ENCODE measurements around the gene SLC32A1. TPM values are rescaled to one million over a fixed set of nuclear protein-coding genes. Genes with fewer than 3 reads are reported as not detected.

The SLC32A1 gene
- total and polyA plus RNA-seq, 2 of the 13 experiments (the other 11 are each of a cell fraction or from before 2014, with no cell fraction given), result not detected

DNA sequence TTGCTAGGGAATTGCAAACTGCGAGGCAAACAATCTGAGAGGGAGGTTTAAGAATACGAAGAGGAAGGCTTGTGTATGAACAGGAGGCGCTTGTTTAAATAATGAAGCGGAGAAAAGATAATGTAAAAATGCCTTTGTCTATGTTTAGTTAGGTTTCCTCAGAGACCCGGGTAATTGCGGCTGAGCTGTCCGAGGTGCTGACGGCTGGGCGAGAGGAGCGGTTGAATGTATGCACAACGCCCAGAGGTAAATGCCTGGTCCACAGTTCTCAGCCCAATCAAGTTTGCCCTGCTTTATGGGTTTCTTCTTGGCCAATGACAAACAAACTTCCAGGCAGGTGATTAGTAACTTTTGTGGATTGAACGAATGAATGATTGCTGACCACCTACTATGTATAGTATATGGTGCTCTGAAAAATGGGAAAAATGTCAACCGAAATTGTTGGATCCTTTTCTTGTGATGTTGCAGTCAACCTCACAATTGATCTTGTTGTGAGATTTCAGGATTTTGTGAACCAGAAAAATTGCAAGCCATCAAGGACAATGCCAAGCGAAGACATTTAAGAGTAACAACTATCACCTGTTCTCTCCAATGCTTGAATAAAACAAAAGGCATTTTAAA lies 38.3 kb upstream of the SLC32A1 start:
- H3K27me3 ChIP-seq (ENCODE audit: control insufficient read depth in 1 of 2, insufficient read depth in 2 of 2, low read length in 2 of 2), result no peaks in the 10 kb centered on the region
- no peaks in the 10 kb centered on the region for H3K79me2 ChIP-seq (ENCODE audit: insufficient read depth, low read length)
- in situ Hi-C loops (cut with HindIII; ENCODE audit: extremely low pct_ligation_motif_present, low pct_unique_long_range_greater_than_20kb), result no loop called here
- CTCF ChIA-PET (ENCODE audit: low intra/inter-chr PET ratio, low total read pairs), result no interaction called here
- no peak overlapping the region for H2AFZ ChIP-seq (ENCODE audit: low read length)
- no peak overlapping the region for H3K4me3 ChIP-seq (replicated peaks in 1 of 3; ENCODE audit: insufficient read depth in 1 of 3, low read depth in 2 of 3, low read length in 3 of 3)
- H4K20me1 ChIP-seq (ENCODE audit: insufficient read depth, low read length), result no peaks in the 10 kb centered on the region
- no TSS peak for BruUV-seq (replicated peaks)
- DNase-seq (ENCODE audit: low spot score) (peak; percentile 63), FAIRE-seq (peak; percentile 88), ATAC-seq (peak; percentile 90)
- no peaks in the 10 kb centered on the region for H3K4me1 ChIP-seq (ENCODE audit: insufficient read depth, low read length)
- no peaks in the 10 kb centered on the region for H3K9me3 ChIP-seq (ENCODE audit: low read length)
- no peaks in the 10 kb centered on the region for H3K36me3 ChIP-seq (replicated peaks in 1 of 2; ENCODE audit: control insufficient read depth in 1 of 2, insufficient read depth in 2 of 2, low read length in 2 of 2)
- 7% methylated on average over 14 of the region's 14 CpGs for WGBS (ENCODE audit: low lambda C conversion rate)
- POLR2A ChIA-PET, result interaction anchor here (0.8 kb wide), 1 partner anchor 240 kb away, joined by 3 read pairs; no protein-coding TSS in a partner anchor
- H3K27ac ChIP-seq (ENCODE audit: extremely low read length, insufficient read depth, low read length), result no peak overlapping the region
- intact Hi-C loops (cut with micrococcal nuclease; ENCODE audit: unreplicated experiment), result no loop called here
- H3K4me2 ChIP-seq (ENCODE audit: low read depth, low read length), result no peak overlapping the region
- H3K9ac ChIP-seq (ENCODE audit: insufficient read depth, low read depth, low read length), result no peak overlapping the region
- TF ChIP-seq, protein P1, sequence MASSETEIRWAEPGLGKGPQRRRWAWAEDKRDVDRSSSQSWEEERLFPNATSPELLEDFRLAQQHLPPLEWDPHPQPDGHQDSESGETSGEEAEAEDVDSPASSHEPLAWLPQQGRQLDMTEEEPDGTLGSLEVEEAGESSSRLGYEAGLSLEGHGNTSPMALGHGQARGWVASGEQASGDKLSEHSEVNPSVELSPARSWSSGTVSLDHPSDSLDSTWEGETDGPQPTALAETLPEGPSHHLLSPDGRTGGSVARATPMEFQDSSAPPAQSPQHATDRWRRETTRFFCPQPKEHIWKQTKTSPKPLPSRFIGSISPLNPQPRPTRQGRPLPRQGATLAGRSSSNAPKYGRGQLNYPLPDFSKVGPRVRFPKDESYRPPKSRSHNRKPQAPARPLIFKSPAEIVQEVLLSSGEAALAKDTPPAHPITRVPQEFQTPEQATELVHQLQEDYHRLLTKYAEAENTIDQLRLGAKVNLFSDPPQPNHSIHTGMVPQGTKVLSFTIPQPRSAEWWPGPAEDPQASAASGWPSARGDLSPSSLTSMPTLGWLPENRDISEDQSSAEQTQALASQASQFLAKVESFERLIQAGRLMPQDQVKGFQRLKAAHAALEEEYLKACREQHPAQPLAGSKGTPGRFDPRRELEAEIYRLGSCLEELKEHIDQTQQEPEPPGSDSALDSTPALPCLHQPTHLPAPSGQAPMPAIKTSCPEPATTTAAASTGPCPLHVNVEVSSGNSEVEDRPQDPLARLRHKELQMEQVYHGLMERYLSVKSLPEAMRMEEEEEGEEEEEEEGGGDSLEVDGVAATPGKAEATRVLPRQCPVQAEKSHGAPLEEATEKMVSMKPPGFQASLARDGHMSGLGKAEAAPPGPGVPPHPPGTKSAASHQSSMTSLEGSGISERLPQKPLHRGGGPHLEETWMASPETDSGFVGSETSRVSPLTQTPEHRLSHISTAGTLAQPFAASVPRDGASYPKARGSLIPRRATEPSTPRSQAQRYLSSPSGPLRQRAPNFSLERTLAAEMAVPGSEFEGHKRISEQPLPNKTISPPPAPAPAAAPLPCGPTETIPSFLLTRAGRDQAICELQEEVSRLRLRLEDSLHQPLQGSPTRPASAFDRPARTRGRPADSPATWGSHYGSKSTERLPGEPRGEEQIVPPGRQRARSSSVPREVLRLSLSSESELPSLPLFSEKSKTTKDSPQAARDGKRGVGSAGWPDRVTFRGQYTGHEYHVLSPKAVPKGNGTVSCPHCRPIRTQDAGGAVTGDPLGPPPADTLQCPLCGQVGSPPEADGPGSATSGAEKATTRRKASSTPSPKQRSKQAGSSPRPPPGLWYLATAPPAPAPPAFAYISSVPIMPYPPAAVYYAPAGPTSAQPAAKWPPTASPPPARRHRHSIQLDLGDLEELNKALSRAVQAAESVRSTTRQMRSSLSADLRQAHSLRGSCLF (CRISPR knock-in tag; IDR thresholded peaks at IDR 0.05; ENCODE audit: borderline replicate concordance), result peak; percentile 97; the same call in 1 of the 2 replicates
- TF ChIP-seq, protein P2, sequence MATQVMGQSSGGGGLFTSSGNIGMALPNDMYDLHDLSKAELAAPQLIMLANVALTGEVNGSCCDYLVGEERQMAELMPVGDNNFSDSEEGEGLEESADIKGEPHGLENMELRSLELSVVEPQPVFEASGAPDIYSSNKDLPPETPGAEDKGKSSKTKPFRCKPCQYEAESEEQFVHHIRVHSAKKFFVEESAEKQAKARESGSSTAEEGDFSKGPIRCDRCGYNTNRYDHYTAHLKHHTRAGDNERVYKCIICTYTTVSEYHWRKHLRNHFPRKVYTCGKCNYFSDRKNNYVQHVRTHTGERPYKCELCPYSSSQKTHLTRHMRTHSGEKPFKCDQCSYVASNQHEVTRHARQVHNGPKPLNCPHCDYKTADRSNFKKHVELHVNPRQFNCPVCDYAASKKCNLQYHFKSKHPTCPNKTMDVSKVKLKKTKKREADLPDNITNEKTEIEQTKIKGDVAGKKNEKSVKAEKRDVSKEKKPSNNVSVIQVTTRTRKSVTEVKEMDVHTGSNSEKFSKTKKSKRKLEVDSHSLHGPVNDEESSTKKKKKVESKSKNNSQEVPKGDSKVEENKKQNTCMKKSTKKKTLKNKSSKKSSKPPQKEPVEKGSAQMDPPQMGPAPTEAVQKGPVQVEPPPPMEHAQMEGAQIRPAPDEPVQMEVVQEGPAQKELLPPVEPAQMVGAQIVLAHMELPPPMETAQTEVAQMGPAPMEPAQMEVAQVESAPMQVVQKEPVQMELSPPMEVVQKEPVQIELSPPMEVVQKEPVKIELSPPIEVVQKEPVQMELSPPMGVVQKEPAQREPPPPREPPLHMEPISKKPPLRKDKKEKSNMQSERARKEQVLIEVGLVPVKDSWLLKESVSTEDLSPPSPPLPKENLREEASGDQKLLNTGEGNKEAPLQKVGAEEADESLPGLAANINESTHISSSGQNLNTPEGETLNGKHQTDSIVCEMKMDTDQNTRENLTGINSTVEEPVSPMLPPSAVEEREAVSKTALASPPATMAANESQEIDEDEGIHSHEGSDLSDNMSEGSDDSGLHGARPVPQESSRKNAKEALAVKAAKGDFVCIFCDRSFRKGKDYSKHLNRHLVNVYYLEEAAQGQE (IDR thresholded peaks at IDR 0.05; ENCODE audit: borderline replicate concordance in 1 of 2, low read depth in 1 of 2, low read length in 2 of 2), result peak; percentile 99 to 100
- TF ChIP-seq U2AF1 (optimal IDR thresholded peaks at IDR 0.05; ENCODE audit: low read depth, low read length) (no peak), ZBTB7A (CRISPR knock-in tag; IDR thresholded peaks at IDR 0.05) (peak; percentile 89; the same call in 1 of the 2 replicates), ZNF234 (CRISPR knock-in tag; conservative IDR thresholded peaks at IDR 0.05) (no peak), NFKBIZ (CRISPR knock-in tag; IDR thresholded peaks at IDR 0.05) (peak; percentile 97), GLI4 (CRISPR knock-in tag; IDR thresholded peaks at IDR 0.05; ENCODE audit: borderline replicate concordance) (peak; percentile 83), HNRNPLL (IDR thresholded peaks at IDR 0.05; ENCODE audit: low read depth, low read length, poor library complexity, severe bottlenecking) (no peak), ZNF740 (CRISPR knock-in tag; IDR thresholded peaks at IDR 0.05) (peak; percentile 56; the same call in 1 of the 2 replicates), PHF5A (CRISPR knock-in tag; IDR thresholded peaks at IDR 0.05; ENCODE audit: low read depth, unreplicated experiment) (no peak), SNAI1 (CRISPR knock-in tag; IDR thresholded peaks at IDR 0.05; ENCODE audit: borderline replicate concordance) (peak; percentile 84), SNAPC2 (CRISPR knock-in tag; IDR thresholded peaks at IDR 0.05) (peak; percentile 61; the same call in 1 of the 2 replicates), HOXD1 (CRISPR knock-in tag; IDR thresholded peaks at IDR 0.05) (peak; percentile 87), CBX5 (CRISPR knock-in tag; IDR thresholded peaks at IDR 0.05; ENCODE audit: borderline replicate concordance) (0 out of 2 replicates have a peak, but pooled peaks have one; percentile 75), RBAK (CRISPR knock-in tag; IDR thresholded peaks at IDR 0.05) (0 out of 2 replicates have a peak, but pooled peaks have one; percentile 25)
